ENCODE results near the gene HACL1.
A peak's percentile ranks its signal among the peaks of the same experiment; 100 is the strongest.

The HACL1 gene

DNA sequence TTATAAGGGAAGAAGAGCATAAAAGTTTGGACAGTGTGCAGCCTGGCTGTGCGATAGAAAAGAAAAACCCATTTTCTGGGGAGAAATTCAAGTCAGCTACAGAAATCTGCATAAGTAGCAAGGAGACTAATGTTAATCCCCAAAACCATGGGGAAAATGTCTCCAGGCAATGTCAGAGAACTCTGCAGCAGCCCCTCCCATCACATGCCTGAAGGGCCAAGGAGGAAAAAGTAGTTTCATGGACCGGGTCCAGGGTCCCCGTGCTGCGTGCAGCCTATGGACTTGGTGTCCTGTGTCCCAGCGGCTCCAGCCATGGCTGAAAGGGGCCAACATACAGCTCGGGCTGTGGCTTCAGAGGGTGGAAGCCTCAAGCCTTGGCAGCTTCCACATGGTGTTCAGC is 51.5 kb downstream of the HACL1 start:
- POLR2A ChIA-PET = no interaction called here
- Histone ChIP-seq H3K4me3 (ENCODE audit: control insufficient read depth in 1 of 7, extremely low read depth in 1 of 7, insufficient read depth in 4 of 7, low read depth in 2 of 7, low read length in 6 of 7) (no peak overlapping the region), H3K9me3 (ENCODE audit: control extremely low read depth in 1 of 5, control insufficient read depth in 4 of 5, insufficient read depth in 2 of 5, low read depth in 1 of 5, low read length in 4 of 5) (peaks cover 0 to 3% (median 0%) of the 10 kb centered on the region in 5 experiments), H3K27ac (ENCODE audit: insufficient read depth in 1 of 2, low read depth in 1 of 2, low read length in 2 of 2, poor library complexity in 1 of 2, severe bottlenecking in 2 of 2) (no peak overlapping the region), H3K36me3 (ENCODE audit: control insufficient read depth in 4 of 4, insufficient read depth in 4 of 4, low read length in 3 of 4) (peaks cover 0 to 1% (median 0%) of the 10 kb centered on the region in 4 experiments), H3K27me3 (replicated peaks in 2 of 5; ENCODE audit: control insufficient read depth in 4 of 5, insufficient read depth in 5 of 5, low read length in 4 of 5) (no peaks in the 10 kb centered on the region), H3K4me1 (ENCODE audit: control extremely low read depth in 1 of 4, control insufficient read depth in 4 of 4, insufficient read depth in 4 of 4, low read length in 3 of 4) (no peaks in the 10 kb centered on the region)
- DNase-seq = no peak
- CTCF ChIA-PET = interaction anchor here (0.8 to 1.3 kb wide), 2 partner anchors 18 to 72 kb away, joined by 3 to 4 read pairs; no protein-coding TSS in a partner anchor
- 83% methylated on average over 6 of the region's 6 CpGs for WGBS (ENCODE audit: insufficient coverage)

DNA sequence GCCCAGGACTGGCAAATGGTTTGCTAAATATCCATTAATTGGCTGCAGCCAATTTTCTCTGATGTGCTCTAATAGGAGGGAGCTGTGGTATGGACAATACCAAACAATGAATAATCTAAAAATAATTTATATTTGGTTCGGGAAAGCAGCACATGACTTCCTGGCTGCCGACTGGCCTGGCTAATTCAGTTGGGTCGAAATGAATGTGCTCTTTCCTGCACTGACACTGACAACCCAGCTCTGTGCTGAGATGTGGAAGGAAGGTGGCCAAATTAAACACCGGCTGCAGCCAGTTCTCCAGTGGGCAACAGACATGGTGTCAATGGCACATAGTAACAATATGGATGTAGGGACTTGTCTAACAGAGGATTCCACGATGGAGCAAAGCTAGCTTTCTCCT is 58.8 kb downstream of the HACL1 start:
- CTCF ChIA-PET = interaction anchor here (1.6 to 1.9 kb wide), 4 partner anchors 10 to 19 kb away, joined by 5 to 8 read pairs (median 6); no protein-coding TSS in a partner anchor
- H3K9me3 ChIP-seq (ENCODE audit: control extremely low read depth in 1 of 5, control insufficient read depth in 4 of 5, insufficient read depth in 2 of 5, low read depth in 1 of 5, low read length in 4 of 5) = peaks cover 0 to 3% (median 0%) of the 10 kb centered on the region in 5 experiments
- WGBS (ENCODE audit: insufficient coverage) = 0% methylated on average over 1 of the region's 5 CpGs

DNA sequence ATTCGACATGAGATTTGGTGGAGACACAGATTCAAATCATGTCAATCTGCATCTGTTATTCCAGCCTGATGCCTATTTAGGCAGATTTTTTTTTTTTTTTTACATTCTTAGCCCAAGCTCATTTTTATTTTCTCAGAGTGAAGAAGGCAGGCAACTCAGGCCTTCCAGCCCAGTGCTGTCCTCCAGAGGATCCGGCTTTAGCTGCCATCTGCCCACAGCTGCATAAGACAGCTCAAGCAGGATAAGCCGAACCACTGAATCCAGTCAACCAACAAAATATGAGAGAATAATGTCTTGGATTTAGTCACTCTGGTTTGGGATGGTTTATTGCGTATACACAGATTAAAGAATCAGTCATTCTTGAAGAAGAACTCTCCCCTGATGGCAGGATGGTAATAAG is 60.0 kb downstream of the HACL1 start:
- WGBS (ENCODE audit: insufficient coverage) = 95% methylated on average over 2 of the region's 4 CpGs
- H3K27ac ChIP-seq (ENCODE audit: insufficient read depth in 1 of 2, low read depth in 1 of 2, low read length in 2 of 2, poor library complexity in 1 of 2, severe bottlenecking in 2 of 2) = no peak overlapping the region
- no peak overlapping the region for H3K4me3 ChIP-seq (ENCODE audit: control insufficient read depth in 1 of 7, extremely low read depth in 1 of 7, insufficient read depth in 4 of 7, low read depth in 2 of 7, low read length in 6 of 7)
- CTCF ChIA-PET = interaction anchor here (1.0 to 2.1 kb wide), 2 partner anchors 15 to 18 kb away, joined by 3 to 10 read pairs; no protein-coding TSS in a partner anchor
- no peak for DNase-seq
- peaks cover 4 to 43% (median 24%) of the 10 kb centered on the region in 4 experiments for H3K4me1 ChIP-seq (ENCODE audit: control extremely low read depth in 1 of 4, control insufficient read depth in 4 of 4, insufficient read depth in 4 of 4, low read length in 3 of 4)
- POLR2A ChIA-PET = no interaction called here
- no peaks in the 10 kb centered on the region for H3K9me3 ChIP-seq (ENCODE audit: control extremely low read depth in 1 of 5, control insufficient read depth in 4 of 5, insufficient read depth in 2 of 5, low read depth in 1 of 5, low read length in 4 of 5)
- no peaks in the 10 kb centered on the region for H3K27me3 ChIP-seq (replicated peaks in 2 of 5; ENCODE audit: control insufficient read depth in 4 of 5, insufficient read depth in 5 of 5, low read length in 4 of 5)
- no peaks in the 10 kb centered on the region for H3K36me3 ChIP-seq (ENCODE audit: control insufficient read depth in 4 of 4, insufficient read depth in 4 of 4, low read length in 3 of 4)

More for the DNA sequence above, 58.8 kb downstream of the HACL1 start:
- DNase-seq = no peak
- POLR2A ChIA-PET = no interaction called here
- no peaks in the 10 kb centered on the region for H3K27me3 ChIP-seq (replicated peaks in 2 of 5; ENCODE audit: control insufficient read depth in 4 of 5, insufficient read depth in 5 of 5, low read length in 4 of 5)
- H3K4me3 ChIP-seq (ENCODE audit: control insufficient read depth in 1 of 7, extremely low read depth in 1 of 7, insufficient read depth in 4 of 7, low read depth in 2 of 7, low read length in 6 of 7) = no peak overlapping the region
- H3K4me1 ChIP-seq (ENCODE audit: control extremely low read depth in 1 of 4, control insufficient read depth in 4 of 4, insufficient read depth in 4 of 4, low read length in 3 of 4) = peaks cover 0 to 31% (median 15%) of the 10 kb centered on the region in 4 experiments
- H3K27ac ChIP-seq (ENCODE audit: insufficient read depth in 1 of 2, low read depth in 1 of 2, low read length in 2 of 2, poor library complexity in 1 of 2, severe bottlenecking in 2 of 2) = no peak overlapping the region
- no peaks in the 10 kb centered on the region for H3K36me3 ChIP-seq (ENCODE audit: control insufficient read depth in 4 of 4, insufficient read depth in 4 of 4, low read length in 3 of 4)

GRCh38 chr3:15539066-15539465 is 62.3 kb downstream of the HACL1 start:
- Histone ChIP-seq H3K27me3 (replicated peaks in 2 of 5; ENCODE audit: control insufficient read depth in 4 of 5, insufficient read depth in 5 of 5, low read length in 4 of 5) (no peaks in the 10 kb centered on the region), H3K4me3 (ENCODE audit: control insufficient read depth in 1 of 7, extremely low read depth in 1 of 7, insufficient read depth in 4 of 7, low read depth in 2 of 7, low read length in 6 of 7) (no peak overlapping the region), H3K4me1 (ENCODE audit: control extremely low read depth in 1 of 4, control insufficient read depth in 4 of 4, insufficient read depth in 4 of 4, low read length in 3 of 4) (peaks cover 4 to 59% (median 35%) of the 10 kb centered on the region in 4 experiments), H3K36me3 (ENCODE audit: control insufficient read depth in 4 of 4, insufficient read depth in 4 of 4, low read length in 3 of 4) (no peaks in the 10 kb centered on the region), H3K9me3 (ENCODE audit: control extremely low read depth in 1 of 5, control insufficient read depth in 4 of 5, insufficient read depth in 2 of 5, low read depth in 1 of 5, low read length in 4 of 5) (no peaks in the 10 kb centered on the region), H3K27ac (ENCODE audit: insufficient read depth in 1 of 2, low read depth in 1 of 2, low read length in 2 of 2, poor library complexity in 1 of 2, severe bottlenecking in 2 of 2) (no peak overlapping the region)
- CTCF ChIA-PET = interaction anchor here (0.9 kb wide), 1 partner anchor 18 kb away, joined by 3 read pairs; no protein-coding TSS in a partner anchor
- POLR2A ChIA-PET = no interaction called here
- WGBS (ENCODE audit: insufficient coverage) = 100% methylated on average over 1 of the region's 1 CpG
- DNase-seq = no peak

DNA sequence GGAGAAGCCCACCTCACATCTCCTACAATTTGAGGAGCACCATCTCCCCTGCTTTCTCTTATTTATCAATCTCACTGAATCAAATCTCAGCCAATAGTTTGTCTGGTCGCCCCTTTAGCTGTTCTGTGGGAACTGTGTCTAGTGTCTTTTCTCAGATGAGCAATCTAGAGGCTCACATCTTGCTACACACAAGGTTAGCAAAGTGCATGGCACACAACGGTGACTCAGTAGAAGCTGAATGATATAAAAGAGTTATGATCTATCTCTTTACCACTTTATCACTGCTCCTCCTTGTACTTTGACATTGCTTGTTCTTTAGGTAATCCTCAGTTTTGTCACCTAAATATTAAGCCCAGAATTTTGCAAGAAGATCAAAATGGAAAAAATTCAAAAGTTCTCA is 63.0 kb downstream of the HACL1 start:
- H3K27me3 ChIP-seq (replicated peaks in 2 of 5; ENCODE audit: control insufficient read depth in 4 of 5, insufficient read depth in 5 of 5, low read length in 4 of 5) = no peaks in the 10 kb centered on the region
- no peak overlapping the region for H3K27ac ChIP-seq (ENCODE audit: insufficient read depth in 1 of 2, low read depth in 1 of 2, low read length in 2 of 2, poor library complexity in 1 of 2, severe bottlenecking in 2 of 2)
- H3K36me3 ChIP-seq (ENCODE audit: control insufficient read depth in 4 of 4, insufficient read depth in 4 of 4, low read length in 3 of 4) = no peaks in the 10 kb centered on the region
- DNase-seq = no peak
- no CpG with 5 or more reads among the region's 2 CpGs for WGBS (ENCODE audit: insufficient coverage)
- no peak overlapping the region for H3K4me3 ChIP-seq (ENCODE audit: control insufficient read depth in 1 of 7, extremely low read depth in 1 of 7, insufficient read depth in 4 of 7, low read depth in 2 of 7, low read length in 6 of 7)
- CTCF ChIA-PET = no interaction called here
- H3K9me3 ChIP-seq (ENCODE audit: control extremely low read depth in 1 of 5, control insufficient read depth in 4 of 5, insufficient read depth in 2 of 5, low read depth in 1 of 5, low read length in 4 of 5) = no peaks in the 10 kb centered on the region
- peaks cover 4 to 58% (median 34%) of the 10 kb centered on the region in 4 experiments for H3K4me1 ChIP-seq (ENCODE audit: control extremely low read depth in 1 of 4, control insufficient read depth in 4 of 4, insufficient read depth in 4 of 4, low read length in 3 of 4)
- POLR2A ChIA-PET = no interaction called here

DNA sequence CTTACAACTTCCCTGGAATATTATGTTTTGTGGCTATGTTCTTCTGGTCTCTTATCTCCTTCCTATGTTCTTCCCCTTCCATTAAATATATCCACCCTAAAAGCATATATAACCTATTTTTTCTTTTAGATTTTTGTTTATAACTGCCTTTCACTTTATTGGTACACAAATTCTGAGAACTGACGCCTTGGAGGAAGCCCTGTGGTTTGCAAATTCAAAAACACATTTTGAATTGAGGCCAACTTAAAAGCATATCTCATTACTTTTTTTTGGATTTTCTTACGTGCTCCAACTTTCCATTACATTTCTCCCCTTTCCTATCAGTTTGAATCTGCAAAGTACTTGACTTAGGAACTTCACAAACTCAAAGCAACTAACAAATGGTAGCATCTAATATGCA is 64.5 kb downstream of the HACL1 start:
- peak in 1 of 3 donors; percentile 35 for DNase-seq
- WGBS (ENCODE audit: insufficient coverage) = 0% methylated on average over 2 of the region's 2 CpGs
- ChIA-PET POLR2A (no interaction called here), CTCF (no interaction called here)
- Histone ChIP-seq H3K36me3 (ENCODE audit: control insufficient read depth in 4 of 4, insufficient read depth in 4 of 4, low read length in 3 of 4) (no peaks in the 10 kb centered on the region), H3K4me1 (ENCODE audit: control extremely low read depth in 1 of 4, control insufficient read depth in 4 of 4, insufficient read depth in 4 of 4, low read length in 3 of 4) (peaks cover 4 to 49% (median 26%) of the 10 kb centered on the region in 4 experiments), H3K27me3 (replicated peaks in 2 of 5; ENCODE audit: control insufficient read depth in 4 of 5, insufficient read depth in 5 of 5, low read length in 4 of 5) (no peaks in the 10 kb centered on the region), H3K27ac (ENCODE audit: insufficient read depth in 1 of 2, low read depth in 1 of 2, low read length in 2 of 2, poor library complexity in 1 of 2, severe bottlenecking in 2 of 2) (no peak overlapping the region), H3K9me3 (ENCODE audit: control extremely low read depth in 1 of 5, control insufficient read depth in 4 of 5, insufficient read depth in 2 of 5, low read depth in 1 of 5, low read length in 4 of 5) (no peaks in the 10 kb centered on the region), H3K4me3 (ENCODE audit: control insufficient read depth in 1 of 7, extremely low read depth in 1 of 7, insufficient read depth in 4 of 7, low read depth in 2 of 7, low read length in 6 of 7) (peak overlapping the region in 2 of 7 experiments; percentile 8 to 55)

DNA sequence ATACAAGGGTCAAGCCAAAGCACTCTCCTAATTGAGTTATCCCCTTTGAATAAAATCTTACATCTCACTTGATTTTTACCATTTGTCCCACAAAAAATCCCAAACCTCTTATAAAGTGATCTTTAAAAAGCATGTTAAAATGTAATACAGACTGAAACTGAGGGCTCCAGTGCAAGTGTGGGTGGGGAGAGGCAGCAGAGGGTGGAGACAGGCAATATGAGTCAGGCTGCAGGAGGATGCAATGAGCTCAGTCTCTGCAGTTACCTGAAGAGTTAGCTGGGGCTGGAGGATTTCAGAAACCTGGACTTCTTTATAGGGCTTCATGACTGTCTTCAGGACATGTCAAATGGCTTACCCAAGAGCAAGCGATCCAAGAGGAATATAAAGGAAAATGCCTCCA is 65.6 kb downstream of the HACL1 start:
- peaks cover 4 to 40% (median 22%) of the 10 kb centered on the region in 4 experiments for H3K4me1 ChIP-seq (ENCODE audit: control extremely low read depth in 1 of 4, control insufficient read depth in 4 of 4, insufficient read depth in 4 of 4, low read length in 3 of 4)
- H3K4me3 ChIP-seq (ENCODE audit: control insufficient read depth in 1 of 7, extremely low read depth in 1 of 7, insufficient read depth in 4 of 7, low read depth in 2 of 7, low read length in 6 of 7) = no peak overlapping the region
- no peak overlapping the region for H3K27ac ChIP-seq (ENCODE audit: insufficient read depth in 1 of 2, low read depth in 1 of 2, low read length in 2 of 2, poor library complexity in 1 of 2, severe bottlenecking in 2 of 2)
- 100% methylated on average over 1 of the region's 1 CpG for WGBS (ENCODE audit: insufficient coverage)
- no peaks in the 10 kb centered on the region for H3K27me3 ChIP-seq (replicated peaks in 2 of 5; ENCODE audit: control insufficient read depth in 4 of 5, insufficient read depth in 5 of 5, low read length in 4 of 5)
- ChIA-PET CTCF (interaction anchor here (0.6 to 1.0 kb wide), 4 partner anchors 13 to 457 kb away, joined by 3 to 4 read pairs (median 3); no protein-coding TSS in a partner anchor), POLR2A (no interaction called here)
- DNase-seq = peak in 1 of 3 donors; percentile 50
- no peaks in the 10 kb centered on the region for H3K36me3 ChIP-seq (ENCODE audit: control insufficient read depth in 4 of 4, insufficient read depth in 4 of 4, low read length in 3 of 4)
- H3K9me3 ChIP-seq (ENCODE audit: control extremely low read depth in 1 of 5, control insufficient read depth in 4 of 5, insufficient read depth in 2 of 5, low read depth in 1 of 5, low read length in 4 of 5) = no peaks in the 10 kb centered on the region
